ENCODE results near the gene FAM20C.

DNA sequence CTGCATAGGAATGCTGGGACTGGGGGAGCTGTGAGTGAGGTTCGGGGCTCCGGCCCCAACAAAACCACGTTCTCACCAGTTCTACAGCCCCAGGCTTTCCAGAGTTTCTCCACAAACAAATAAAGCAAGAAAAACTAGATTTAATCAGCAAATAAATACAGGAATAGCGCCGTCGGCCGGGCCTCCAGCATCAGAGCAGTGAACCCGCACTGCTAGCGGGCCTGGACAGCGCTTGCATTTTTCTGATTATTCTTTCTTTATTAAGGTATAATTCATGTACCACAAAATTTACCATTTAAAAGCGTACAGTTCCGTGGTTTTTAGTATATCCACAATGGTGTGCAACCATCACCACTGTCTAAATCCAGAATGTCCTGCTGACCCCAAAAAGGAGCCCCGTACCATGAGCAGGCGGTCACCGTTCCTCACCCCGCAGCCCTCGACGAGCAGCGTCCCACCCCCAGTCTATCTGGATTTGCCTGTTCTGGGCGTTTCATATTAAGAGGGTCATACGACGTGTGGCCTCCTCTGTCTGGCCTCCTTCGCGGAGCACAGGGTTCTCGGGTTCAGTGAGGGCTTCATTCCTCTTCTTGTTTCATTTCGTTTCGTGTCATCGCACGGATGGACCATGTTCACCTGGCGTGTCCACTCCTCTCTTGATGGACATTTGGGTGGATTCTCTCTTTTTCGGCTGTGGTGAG is 62.1 kb downstream of the FAM20C start:
- TF ChIP-seq, protein P1, sequence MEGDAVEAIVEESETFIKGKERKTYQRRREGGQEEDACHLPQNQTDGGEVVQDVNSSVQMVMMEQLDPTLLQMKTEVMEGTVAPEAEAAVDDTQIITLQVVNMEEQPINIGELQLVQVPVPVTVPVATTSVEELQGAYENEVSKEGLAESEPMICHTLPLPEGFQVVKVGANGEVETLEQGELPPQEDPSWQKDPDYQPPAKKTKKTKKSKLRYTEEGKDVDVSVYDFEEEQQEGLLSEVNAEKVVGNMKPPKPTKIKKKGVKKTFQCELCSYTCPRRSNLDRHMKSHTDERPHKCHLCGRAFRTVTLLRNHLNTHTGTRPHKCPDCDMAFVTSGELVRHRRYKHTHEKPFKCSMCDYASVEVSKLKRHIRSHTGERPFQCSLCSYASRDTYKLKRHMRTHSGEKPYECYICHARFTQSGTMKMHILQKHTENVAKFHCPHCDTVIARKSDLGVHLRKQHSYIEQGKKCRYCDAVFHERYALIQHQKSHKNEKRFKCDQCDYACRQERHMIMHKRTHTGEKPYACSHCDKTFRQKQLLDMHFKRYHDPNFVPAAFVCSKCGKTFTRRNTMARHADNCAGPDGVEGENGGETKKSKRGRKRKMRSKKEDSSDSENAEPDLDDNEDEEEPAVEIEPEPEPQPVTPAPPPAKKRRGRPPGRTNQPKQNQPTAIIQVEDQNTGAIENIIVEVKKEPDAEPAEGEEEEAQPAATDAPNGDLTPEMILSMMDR (conservative IDR thresholded peaks at IDR 0.05; ENCODE audit: low read length): no peak
- TF ChIP-seq EZH2phosphoT487 (IDR thresholded peaks at IDR 0.05; ENCODE audit: borderline replicate concordance, low read depth, low read length): no peak
